RWPE2 (cell line): ENCODE results near the gene DSCAML1.

Experiments used
- ATAC-seq: fragments of 200-7000 bp; cut with Tn5 transposase; 3 replicates; pipeline ENCODE4 v1.9.1; 2021; ENCODE audit warnings: low read depth
- DNase-seq: peaks from one replicate; pipeline ENCODE4 v3.0.0-alpha.2; 2020; ENCODE audit warnings: low spot score
- H3K27ac ChIP-seq: fragments of 450-650 bp; 2 replicates; pipeline ENCODE4 v1.5.1; 2017; ENCODE audit warnings: mild to moderate bottlenecking; ENCODE audit not compliant: poor library complexity, severe bottlenecking
- H3K27me3 ChIP-seq: fragments of 250-450 bp; sonication (Bioruptor Pico); 2 replicates; pipeline ENCODE4 v1.5.1; 2021; ENCODE audit warnings: mild to moderate bottlenecking, moderate library complexity; ENCODE audit not compliant: insufficient read depth, poor library complexity, severe bottlenecking
- H3K36me3 ChIP-seq: fragments of 250-450 bp; sonication (Bioruptor Pico); 2 replicates; pipeline ENCODE4 v1.5.1; 2020; ENCODE audit warnings: low read depth, mild to moderate bottlenecking, moderate library complexity
- H3K4me1 ChIP-seq: fragments of 250-450 bp; sonication (Bioruptor Pico); 2 replicates; pipeline ENCODE4 v1.5.1; 2021; ENCODE audit warnings: mild to moderate bottlenecking, moderate library complexity; ENCODE audit not compliant: insufficient read depth, poor library complexity, severe bottlenecking
- H3K4me3 ChIP-seq: fragments of 250-450 bp; sonication (Bioruptor Pico); 2 replicates; pipeline ENCODE4 v1.5.1; 2021; ENCODE audit warnings: mild to moderate bottlenecking, moderate library complexity; ENCODE audit not compliant: severe bottlenecking
- H3K9me3 ChIP-seq: fragments of 250-450 bp; sonication (Bioruptor Pico); 2 replicates; pipeline ENCODE4 v1.5.1; 2021; ENCODE audit warnings: mild to moderate bottlenecking, moderate library complexity; ENCODE audit not compliant: severe bottlenecking
- CTCF ChIP-seq: fragments of 450-650 bp; IDR thresholded peaks from one replicate; pipeline ENCODE4 v1.5.1; 2017; ENCODE audit warnings: mild to moderate bottlenecking, moderate library complexity; ENCODE audit not compliant: poor library complexity, severe bottlenecking

The DSCAML1 gene

GRCh38 chr11:117647207-117647606 is 149.8 kb downstream of the DSCAML1 start:
- no peaks in the 10 kb centered on the region for H3K9me3 ChIP-seq
- no peak for TF ChIP-seq CTCF
- ATAC-seq (no peak), DNase-seq (no peak)
- H3K4me3 ChIP-seq: no peak overlapping the region
- H3K27ac ChIP-seq: no peak overlapping the region
- H3K36me3 ChIP-seq: no peaks in the 10 kb centered on the region
- H3K27me3 ChIP-seq: peaks cover 20% of the 10 kb centered on the region
- no peaks in the 10 kb centered on the region for H3K4me1 ChIP-seq

DNA sequence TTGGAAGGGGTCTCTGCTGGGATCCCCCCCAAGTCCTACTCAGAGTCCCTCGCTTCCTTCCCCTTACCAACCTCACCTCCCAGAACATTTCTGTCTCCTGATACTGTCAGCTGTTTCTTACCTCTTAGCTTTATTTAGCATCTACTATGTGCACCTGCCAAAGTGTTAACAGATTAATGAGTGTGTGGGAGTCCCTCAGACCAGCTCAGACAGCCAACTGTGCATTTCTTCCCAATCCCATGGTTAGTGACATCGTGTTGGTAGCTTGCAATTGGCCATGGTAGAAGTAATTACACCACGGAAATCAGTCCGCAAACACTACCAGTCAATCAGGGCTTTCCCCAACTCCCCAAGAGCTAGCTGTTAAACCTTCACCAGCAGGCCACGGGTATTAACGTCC is 150.6 kb downstream of the DSCAML1 start:
- DNase-seq: no peak
- Histone ChIP-seq H3K4me1 (no peaks in the 10 kb centered on the region), H3K9me3 (no peaks in the 10 kb centered on the region), H3K27ac (no peak overlapping the region), H3K4me3 (no peak overlapping the region), H3K36me3 (no peaks in the 10 kb centered on the region), H3K27me3 (peaks cover 20% of the 10 kb centered on the region)
- TF ChIP-seq CTCF: no peak
- ATAC-seq: no peak

GRCh38 chr11:117644403-117645155 is 152.4 kb downstream of the DSCAML1 start:
- TF ChIP-seq CTCF: no peak
- no peak for ATAC-seq
- no peak for DNase-seq

GRCh38 chr11:117643606-117644300 is 153.3 kb downstream of the DSCAML1 start:
- H3K4me1 ChIP-seq: no peaks in the 10 kb centered on the region
- no peak for ATAC-seq
- H3K36me3 ChIP-seq: no peaks in the 10 kb centered on the region
- DNase-seq: no peak
- no peaks in the 10 kb centered on the region for H3K9me3 ChIP-seq
- no peak for TF ChIP-seq CTCF
- peaks cover 20% of the 10 kb centered on the region for H3K27me3 ChIP-seq
- no peak overlapping the region for H3K4me3 ChIP-seq
- H3K27ac ChIP-seq: no peak overlapping the region

More at GRCh38 chr11:117644403-117645155, 152.4 kb downstream of the DSCAML1 start:
- H3K27me3 ChIP-seq: peaks cover 20% of the 10 kb centered on the region
- H3K27ac ChIP-seq: no peak overlapping the region
- no peaks in the 10 kb centered on the region for H3K36me3 ChIP-seq
- no peak overlapping the region for H3K4me3 ChIP-seq
- H3K4me1 ChIP-seq: no peaks in the 10 kb centered on the region
- no peaks in the 10 kb centered on the region for H3K9me3 ChIP-seq

DNA sequence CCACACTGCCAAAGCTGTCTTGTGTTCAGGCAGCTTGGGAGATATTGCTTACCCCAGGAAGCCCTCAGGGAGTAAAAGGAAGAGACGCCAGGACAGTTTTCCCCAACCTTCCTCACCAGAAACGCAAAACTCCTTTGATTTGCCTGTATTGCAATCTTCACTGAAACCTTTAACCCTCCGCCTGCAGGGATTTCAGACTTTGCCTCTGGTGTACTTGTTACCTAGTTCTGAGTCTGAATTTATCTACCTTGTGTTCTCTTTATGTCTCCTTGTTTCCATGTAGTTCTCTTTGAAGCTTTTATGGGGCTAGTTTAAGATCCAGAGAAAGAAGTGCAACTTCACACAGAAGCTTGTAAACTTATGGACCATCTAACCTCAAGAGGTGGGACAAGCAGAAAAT is 154.2 kb downstream of the DSCAML1 start:
- no peak for DNase-seq
- H3K9me3 ChIP-seq: no peaks in the 10 kb centered on the region
- H3K4me1 ChIP-seq: no peaks in the 10 kb centered on the region
- no peak overlapping the region for H3K4me3 ChIP-seq
- no peak overlapping the region for H3K27ac ChIP-seq
- H3K36me3 ChIP-seq: no peaks in the 10 kb centered on the region
- peaks cover 20% of the 10 kb centered on the region for H3K27me3 ChIP-seq
- TF ChIP-seq CTCF: no peak
- ATAC-seq: no peak
